Hypothalamus (tissue), 51 donors: Measurements from ENCODE around the gene SF3A1.
A peak's percentile ranks its signal among the peaks of the same experiment; 100 is the strongest.

Source experiments
- DNase-seq, 51 donors: peaks; one replicate each; lab custom pipeline; 2025; lab: John Stamatoyannopoulos, UW

SF3A1 gene

GRCh38 chr22:30326706-30327362 lies 29.9 kb downstream of the SF3A1 start, which contains the start of gene TBC1D10A:
TBC1D10A (minus strand) TSS chr22:30326941; CDS start chr22:30326881, 60 bp downstream.
- peak in 50 of 51 donors; percentile 19 to 90 (median 74) for DNase-seq

- peak in 4 of 51 donors; percentile 7 to 42 (median 34) for DNase-seq
Measured at GRCh38 chr22:30326255-30326705, 30.4 kb downstream of the SF3A1 start.

- DNase-seq: no peak
Measured at GRCh38 chr22:30325724-30326254, 30.9 kb downstream of the SF3A1 start.

- DNase-seq: peak in 4 of 51 donors; percentile 3 to 35 (median 16)
Measured at GRCh38 chr22:30325065-30325720, 31.5 kb downstream of the SF3A1 start.

- no peak for DNase-seq
Measured at GRCh38 chr22:30324014-30324730, 32.5 kb downstream of the SF3A1 start.

GRCh38 chr22:30323246-30323645 lies 33.4 kb downstream of the SF3A1 start:
- no peak for DNase-seq

GRCh38 chr22:30321461-30321860 lies 35.2 kb downstream of the SF3A1 start:
- DNase-seq: no peak

GRCh38 chr22:30320021-30320556 lies 36.6 kb downstream of the SF3A1 start:
- no peak for DNase-seq

GRCh38 chr22:30318799-30319419 lies 37.8 kb downstream of the SF3A1 start:
- no peak for DNase-seq

GRCh38 chr22:30317778-30318177 lies 38.9 kb downstream of the SF3A1 start:
- no peak for DNase-seq

GRCh38 chr22:30315962-30316576 lies 40.6 kb downstream of the SF3A1 start:
- no peak for DNase-seq

GRCh38 chr22:30314915-30315314 lies 41.8 kb downstream of the SF3A1 start:
- DNase-seq: no peak

GRCh38 chr22:30313527-30314363 lies 42.9 kb downstream of the SF3A1 start:
- no peak for DNase-seq

- no peak for DNase-seq
Measured at GRCh38 chr22:30312053-30312452, 44.6 kb downstream of the SF3A1 start.

- peak in 20 of 51 donors; percentile 17 to 73 (median 36) for DNase-seq
Measured at GRCh38 chr22:30310881-30311771, 45.6 kb downstream of the SF3A1 start.

- DNase-seq: peak in 6 of 51 donors; percentile 11 to 25 (median 22)
Measured at GRCh38 chr22:30309951-30310741, 46.5 kb downstream of the SF3A1 start.
